22Rv1 (cell line): ENCODE measurements around the gene NIPSNAP3A.

Source experiments
- H3K27ac ChIP-seq: fragments of 450-650 bp; 2 replicates; pipeline ENCODE4 v1.5.1; 2017
- CTCF ChIP-seq: fragments of 450-650 bp; IDR thresholded peaks from 2 replicates; pipeline ENCODE4 v1.5.1; 2017; ENCODE audit warnings: mild to moderate bottlenecking
- ZFX ChIP-seq: fragments of 450-650 bp; IDR thresholded peaks from 2 replicates; pipeline ENCODE4 v1.6.1; 2017; ENCODE audit warnings: antibody characterized with exemption, borderline replicate concordance

Gene NIPSNAP3A

GRCh38 chr9:104774831-104775573 is 27.5 kb downstream of the NIPSNAP3A start:
- TF ChIP-seq ZFX (no peak), CTCF (no peak)
- H3K27ac ChIP-seq = no peak overlapping the region

- TF ChIP-seq ZFX = no peak
- TF ChIP-seq CTCF = no peak
- H3K27ac ChIP-seq = no peak overlapping the region
Observed at GRCh38 chr9:104775574-104775936, 28.1 kb downstream of the NIPSNAP3A start.

GRCh38 chr9:104775976-104776375 is 28.5 kb downstream of the NIPSNAP3A start:
- TF ChIP-seq ZFX (no peak), CTCF (no peak)
- no peak overlapping the region for H3K27ac ChIP-seq

DNA sequence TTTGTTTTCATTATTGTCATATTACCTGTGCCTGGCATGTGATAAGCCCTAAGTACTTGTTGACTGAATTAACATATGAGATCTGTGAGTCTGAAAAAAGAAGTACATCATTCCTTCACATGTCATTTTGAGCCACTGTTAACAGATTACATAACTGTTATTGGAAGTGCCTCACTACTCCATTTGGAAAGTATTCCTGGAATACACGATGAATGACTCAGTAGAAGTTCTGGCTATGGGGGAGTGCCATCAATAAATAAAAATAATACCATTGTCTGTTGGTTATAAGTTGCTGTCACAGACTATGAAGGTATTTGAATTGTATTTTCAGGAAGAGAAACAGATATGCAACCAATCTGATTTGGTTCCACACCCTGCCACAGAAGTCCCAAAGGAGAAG is 29.3 kb downstream of the NIPSNAP3A start:
- no peak overlapping the region for H3K27ac ChIP-seq
- no peak for TF ChIP-seq ZFX
- no peak for TF ChIP-seq CTCF

GRCh38 chr9:104778802-104779201 is 31.3 kb downstream of the NIPSNAP3A start:
- TF ChIP-seq ZFX (no peak), CTCF (no peak)
- no peak overlapping the region for H3K27ac ChIP-seq

GRCh38 chr9:104779334-104779733 is 31.9 kb downstream of the NIPSNAP3A start:
- TF ChIP-seq ZFX (no peak), CTCF (no peak)
- H3K27ac ChIP-seq = no peak overlapping the region

GRCh38 chr9:104779946-104780535 is 32.6 kb downstream of the NIPSNAP3A start:
- TF ChIP-seq ZFX (no peak), CTCF (no peak)
- no peak overlapping the region for H3K27ac ChIP-seq
